NCI-H1694 treated with DMSO at 0.1 percent for 48 hours (cell line): ENCODE results near the gene HPS3.
"Not testable (repeated sequence)": the region's sequence is repeated elsewhere in the genome, so short reads cannot be mapped to it uniquely, and the experiment has no call there.

Experiments used
- DNase-seq: peaks from one replicate; lab custom pipeline; 2025; lab: John Stamatoyannopoulos, UW

HPS3 gene

DNA sequence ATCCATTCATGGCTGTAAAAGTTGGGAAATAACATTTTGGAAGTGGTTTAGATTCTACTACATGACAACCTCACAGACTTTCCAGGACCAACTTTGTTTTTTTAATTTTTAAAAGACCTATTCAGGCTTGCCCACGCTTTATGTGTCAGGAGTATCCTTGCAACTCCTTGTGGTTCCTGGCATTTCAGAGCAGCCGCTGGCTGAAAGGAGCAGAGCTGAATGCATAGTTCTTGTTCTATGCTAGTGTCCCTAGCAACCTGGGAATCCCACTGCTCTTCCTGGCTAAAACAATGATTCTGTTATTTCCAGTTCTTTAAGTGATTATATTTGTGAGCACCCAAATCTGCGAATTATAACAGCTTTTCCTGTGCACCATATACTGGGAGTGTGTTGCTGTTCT, 57.3 kb downstream of the HPS3 start:
- DNase-seq = no peak

GRCh38 chr3:149188494-149188893, 59.1 kb downstream of the HPS3 start:
- DNase-seq = no peak

DNA sequence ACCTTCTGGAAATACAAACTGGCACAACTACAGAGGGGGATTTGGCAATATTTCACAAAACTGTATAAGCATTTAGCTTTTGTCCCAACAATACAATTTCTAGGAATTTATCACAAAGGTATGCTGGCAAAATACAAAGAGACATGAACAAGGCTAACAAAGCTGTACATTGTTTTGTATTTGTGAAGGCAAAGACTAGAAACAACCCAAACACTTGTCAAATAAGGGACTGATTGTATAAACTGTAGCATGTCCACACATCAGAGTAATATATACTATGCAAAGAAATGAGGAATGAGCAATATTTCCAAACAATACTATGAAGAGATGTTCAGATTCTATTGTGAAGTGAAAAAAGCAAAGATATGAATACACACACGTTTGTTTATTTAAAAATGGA, 65.8 kb downstream of the HPS3 start:
- DNase-seq = no peak

DNA sequence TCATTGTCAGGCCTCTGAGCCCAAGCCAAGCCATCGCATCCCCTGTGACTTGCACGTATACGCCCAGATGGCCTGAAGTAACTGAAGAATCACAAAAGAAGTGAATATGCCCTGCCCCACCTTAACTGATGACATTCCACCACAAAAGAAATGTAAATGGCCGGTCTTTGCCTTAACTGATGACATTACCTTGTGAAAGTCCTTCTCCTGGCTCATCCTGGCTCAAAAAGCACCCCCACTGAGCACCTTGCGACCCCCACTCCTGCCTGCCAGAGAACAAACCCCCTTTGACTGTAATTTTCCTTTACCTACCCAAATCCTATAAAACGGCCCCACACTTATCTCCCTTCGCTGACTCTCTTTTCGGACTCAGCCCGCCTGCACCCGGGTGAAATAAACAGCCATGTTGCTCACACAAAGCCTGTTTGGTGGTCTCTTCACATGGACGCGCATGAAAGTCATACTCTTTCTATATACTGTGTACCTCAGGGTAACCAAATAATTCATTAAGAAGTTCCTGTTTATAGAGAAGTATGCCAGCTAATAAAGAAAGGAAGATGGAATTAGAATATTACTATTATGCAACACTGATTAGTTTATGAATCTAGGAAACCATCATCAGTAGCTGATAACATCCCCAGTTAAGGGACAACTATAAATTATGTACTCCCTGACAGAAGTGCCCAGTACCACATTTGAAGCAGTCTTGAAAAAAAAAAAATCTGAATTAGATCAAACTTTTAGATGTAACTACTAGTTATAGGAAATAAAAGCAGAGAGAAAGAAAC, 67.6 kb downstream of the HPS3 start:
- not testable (repeated sequence) for DNase-seq

GRCh38 chr3:149197669-149198068, 68.2 kb downstream of the HPS3 start:
- no peak for DNase-seq

DNA sequence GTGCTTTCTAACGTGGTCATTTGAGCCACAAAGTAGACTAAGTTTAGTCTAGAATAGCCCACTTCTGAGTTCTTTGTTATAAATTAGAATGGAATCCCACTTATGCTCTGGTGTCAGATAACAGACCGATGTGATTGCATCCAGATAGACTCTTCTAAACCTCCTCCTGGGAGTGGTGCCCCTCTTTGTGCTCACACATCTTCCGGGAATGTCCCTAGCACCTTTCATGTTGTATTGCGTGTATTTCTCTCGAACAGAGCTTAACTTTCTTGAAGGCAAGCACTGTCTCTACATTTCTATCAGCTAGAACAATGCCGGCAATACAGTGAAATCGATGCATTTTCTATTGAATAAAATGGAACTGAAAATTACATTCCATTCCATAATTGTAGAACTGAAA, 69.2 kb downstream of the HPS3 start:
- no peak for DNase-seq

DNA sequence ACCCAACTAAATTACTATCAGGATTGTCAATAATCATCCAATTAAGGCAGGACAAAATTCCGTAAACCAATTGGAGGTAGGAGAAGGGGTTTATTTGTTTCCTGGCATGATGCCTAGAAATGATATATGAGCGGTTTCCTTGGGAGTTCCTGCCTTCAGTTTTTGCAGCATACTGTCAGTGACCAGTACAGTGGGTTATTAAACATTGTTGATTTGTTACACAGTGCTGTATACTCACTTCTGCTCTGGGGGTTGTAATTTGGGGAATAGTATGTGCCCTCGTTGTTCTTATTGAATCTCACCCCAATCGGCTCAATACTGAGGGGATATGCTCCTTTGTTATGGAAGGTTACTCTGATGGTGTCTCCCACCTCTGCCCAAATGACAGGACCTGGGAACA, 70.0 kb downstream of the HPS3 start:
- DNase-seq = no peak

DNA sequence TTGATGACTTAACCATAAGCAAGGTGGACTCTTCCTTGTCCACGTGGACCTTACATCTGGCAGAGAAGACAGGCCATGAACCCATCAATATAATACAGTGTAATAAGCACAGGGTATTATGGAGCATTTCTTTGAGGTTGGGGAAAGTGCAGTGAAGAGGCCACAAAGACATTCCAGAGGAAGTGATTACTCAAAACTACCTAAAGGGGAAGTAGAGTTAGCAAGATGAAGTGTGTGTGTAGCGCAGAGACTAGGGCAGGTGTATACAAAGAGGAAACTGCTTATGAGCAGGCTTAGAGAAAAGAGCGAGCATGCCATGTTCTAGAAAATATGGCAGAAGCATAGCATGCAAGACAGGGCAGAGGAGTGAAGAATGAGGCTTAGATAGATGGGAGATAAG, 74.3 kb downstream of the HPS3 start:
- no peak for DNase-seq

- no peak for DNase-seq
These were observed 75.1 kb downstream of the HPS3 start for GRCh38 chr3:149204390-149204991.

DNA sequence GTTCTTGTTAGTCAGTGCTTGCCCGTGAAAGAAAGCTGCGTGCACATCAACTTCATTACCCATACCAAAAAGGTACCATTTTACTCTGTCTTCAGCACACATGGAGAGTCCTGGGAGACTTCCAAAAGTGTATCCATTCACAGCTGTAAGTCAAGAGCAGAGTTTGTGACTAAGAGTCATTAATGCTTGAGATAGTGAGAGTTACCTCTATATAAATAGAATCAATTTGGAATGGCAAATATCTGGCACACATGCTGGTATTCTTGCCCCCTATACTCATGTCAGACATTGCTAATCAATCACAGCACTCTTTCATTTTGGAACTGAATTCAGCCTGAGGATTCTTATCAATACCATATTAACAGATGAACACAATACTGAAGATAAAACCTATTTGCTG, 78.0 kb downstream of the HPS3 start:
- DNase-seq = no peak

DNA sequence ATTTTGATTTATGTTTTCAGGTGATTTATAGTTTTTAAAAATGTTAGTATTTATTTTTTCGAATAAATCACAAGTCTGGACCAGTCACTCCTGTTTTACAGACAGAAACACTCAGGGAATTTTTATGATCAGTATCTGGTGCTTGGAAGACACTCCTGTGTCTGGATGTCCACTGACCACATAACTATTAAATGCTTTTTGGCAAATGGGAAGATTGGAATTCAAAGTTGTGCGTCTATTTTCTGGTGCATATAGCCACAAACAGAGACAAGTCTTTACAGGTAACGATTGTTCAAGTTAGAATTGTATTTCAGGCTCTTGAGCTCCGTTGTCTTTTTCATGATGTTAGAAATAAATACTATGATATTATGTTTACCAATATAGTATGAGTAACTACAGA, 80.0 kb downstream of the HPS3 start:
- DNase-seq = no peak

DNA sequence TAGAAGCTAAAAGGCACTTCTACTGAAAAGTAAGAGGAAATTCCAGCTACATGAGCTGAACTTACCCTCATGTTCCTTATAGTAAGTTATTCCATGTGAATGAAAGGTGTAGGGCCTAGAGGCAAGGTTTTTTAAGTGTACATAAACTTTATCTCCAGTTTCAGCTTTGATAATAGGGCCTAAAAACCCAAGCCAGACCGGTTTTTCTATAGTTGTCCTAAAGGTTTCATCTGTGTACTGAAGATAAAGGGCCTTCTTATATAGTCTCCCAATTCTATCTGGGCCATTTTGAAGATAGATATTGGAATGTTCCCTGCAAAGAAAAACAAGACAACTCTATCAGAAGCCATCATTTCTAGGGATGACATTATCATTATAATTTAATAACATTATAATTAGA, 82.9 kb downstream of the HPS3 start:
- no peak for DNase-seq

DNA sequence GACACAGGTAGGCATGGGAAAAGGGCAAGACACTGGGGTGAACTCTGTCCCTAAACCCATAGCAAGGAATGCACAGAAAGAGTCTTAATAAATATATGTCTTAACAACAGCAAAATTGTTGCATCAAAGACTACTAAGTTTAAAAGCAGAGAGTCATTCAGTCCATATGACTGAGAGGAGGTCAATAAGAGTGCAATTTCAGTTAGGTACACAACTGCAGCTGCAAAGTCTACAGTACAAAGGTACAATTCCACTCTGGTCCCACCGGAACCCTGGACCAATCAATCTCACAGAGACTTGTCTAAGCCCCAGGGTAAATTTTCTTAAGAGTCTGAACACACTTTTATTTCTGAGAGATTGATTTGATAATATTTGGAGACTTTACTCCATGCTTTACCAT, 85.3 kb downstream of the HPS3 start:
- DNase-seq = no peak

GRCh38 chr3:149215515-149215914, 86.1 kb downstream of the HPS3 start:
- no peak for DNase-seq

DNA sequence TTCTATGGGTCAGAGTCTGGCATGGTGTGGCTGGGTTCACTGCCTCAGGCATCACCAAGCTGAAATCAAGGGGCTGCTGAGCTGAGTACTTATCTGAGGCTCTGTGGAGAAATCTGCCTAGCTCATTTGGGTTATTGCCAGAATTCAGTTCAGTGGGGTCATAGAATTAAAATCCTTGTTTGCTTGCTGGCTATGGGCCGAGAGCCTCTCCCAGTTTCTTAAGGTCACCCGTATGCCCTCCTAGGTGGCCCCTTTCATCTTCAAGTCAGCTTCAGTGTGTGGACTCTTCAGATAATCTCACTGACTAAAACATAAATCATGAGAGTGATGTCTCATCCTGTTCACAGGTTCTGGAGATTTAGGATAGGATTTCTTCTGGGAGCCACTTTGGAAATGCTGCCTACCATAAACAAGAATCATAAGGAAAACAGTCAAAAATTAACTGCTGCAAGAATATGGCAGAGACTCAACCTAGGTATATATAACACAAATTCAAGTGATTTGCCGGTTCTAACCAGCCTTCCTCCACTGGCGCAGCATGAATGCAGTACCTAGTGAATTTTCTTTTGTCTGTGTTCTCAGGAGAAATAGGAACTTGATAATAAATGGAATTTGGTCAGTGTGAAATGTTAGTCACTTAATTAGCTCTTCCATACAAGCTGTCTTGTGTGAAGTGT, 86.9 kb downstream of the HPS3 start:
- DNase-seq = no peak

DNA sequence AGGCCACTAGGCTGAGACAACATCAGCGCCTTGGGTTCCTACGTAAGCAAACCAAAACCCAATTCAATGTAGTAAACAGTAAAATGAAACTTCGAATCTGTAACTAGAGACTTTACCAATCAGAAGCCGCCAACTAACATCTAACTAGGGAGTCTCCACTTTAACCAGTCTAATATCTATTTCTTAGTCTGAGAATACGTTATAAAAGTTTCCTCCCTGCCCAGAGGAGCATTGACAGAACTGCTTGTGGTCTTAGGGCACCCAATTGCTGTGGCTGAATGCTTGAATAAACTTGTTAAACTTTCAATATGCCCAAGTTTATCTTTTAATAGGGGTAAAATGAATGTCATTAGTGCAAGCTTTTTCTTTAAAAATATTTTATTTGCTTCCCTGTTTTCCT, 87.9 kb downstream of the HPS3 start:
- DNase-seq = no peak

- not testable (repeated sequence) for DNase-seq
These were observed 90.1 kb downstream of the HPS3 start for GRCh38 chr3:149219380-149220121.

DNA sequence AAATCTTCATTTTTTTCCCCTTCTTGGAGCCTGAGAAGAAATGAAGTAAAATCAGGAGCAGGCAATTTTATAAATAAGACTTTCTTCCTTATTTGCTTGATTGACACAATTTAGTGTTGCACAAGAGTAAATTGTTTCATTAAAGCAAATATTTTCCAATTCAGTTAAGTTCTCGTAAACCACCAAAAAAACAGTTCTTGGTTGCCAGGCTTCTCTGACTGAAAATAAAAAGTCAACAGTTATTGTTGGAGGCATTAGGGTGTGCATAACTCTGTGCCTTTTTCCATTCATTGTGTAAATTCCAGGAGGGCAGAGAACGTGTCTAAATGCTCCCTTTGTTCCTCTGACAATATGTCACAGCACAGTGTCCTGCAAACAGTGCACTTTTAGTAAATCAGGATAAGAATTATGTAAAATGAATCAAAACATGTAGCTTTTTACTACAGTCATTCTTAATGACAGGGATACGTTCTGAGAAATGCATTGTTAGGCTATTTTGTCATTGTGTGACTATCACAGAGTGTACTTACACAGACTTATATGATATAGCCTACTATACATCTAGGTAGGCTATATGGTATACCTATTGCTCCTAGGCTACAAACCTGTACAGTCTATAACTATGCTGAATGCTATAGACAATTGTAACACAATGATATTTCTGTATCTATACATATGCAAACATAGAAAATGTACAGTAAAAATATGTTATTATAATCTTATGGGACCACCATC, 92.5 kb downstream of the HPS3 start, which contains the start of gene CP:
Gene CP (minus strand): TSS at position 47 of the 735 bp plus-strand sequence. CDS start 37 bp downstream, at position 10.
- DNase-seq = no peak
